Naive thymus-derived CD8-positive, alpha-beta T cell (primary cell): ENCODE measurements around the gene SIGLEC6. TPM values are rescaled to one million over a fixed set of nuclear protein-coding genes. Genes with fewer than 3 reads are reported as not detected.

Experiments used
- ATAC-seq, 2 donors: fragments of 150-1000 bp; cut with Tn5 transposase in 1 of 2; sonication (Bioruptor Pico), chemical (Tn5 transposase) in 1 of 2; 1 replicate in 1 of 2; 2 replicates in 1 of 2; pipeline ENCODE4 v1.10.0; 2021; ENCODE audit warnings: mild to moderate bottlenecking in 2 of 2, moderate library complexity in 2 of 2
- POLR2A ChIA-PET: fragments of 350-600 bp; sonication (Branson Sonifier 250); formaldehyde crosslinking; loops from one replicate; lab custom pipeline; 2021; ENCODE audit warnings: antibody characterized with exemption; lab: Charles Lee
- DNase-seq, 10 donors: peaks; one replicate each; pipeline versions ENCODE4 v3.0.0 to v3.0.0-alpha.2; 2020 to 2022
- H3K27ac Mint-ChIP-seq, 10 donors: one replicate each; pipeline ENCODE4 v1.8.0; 2020 to 2022; ENCODE audit warnings: mild to moderate bottlenecking in 10 of 10, mixed read lengths in 10 of 10, moderate library complexity in 4 of 10, inconsistent platforms in 1 of 10
- H3K27me3 Mint-ChIP-seq, 5 donors: one replicate each; pipeline ENCODE4 v1.8.0; 2021 to 2022; ENCODE audit warnings: mixed read lengths in 5 of 5
- H3K36me3 Mint-ChIP-seq, 3 donors: one replicate each; pipeline ENCODE4 v1.8.0; 2020 to 2022; ENCODE audit warnings: mixed read lengths in 3 of 3, mild to moderate bottlenecking in 2 of 3, inconsistent platforms in 1 of 3
- H3K4me1 Mint-ChIP-seq, 4 donors: one replicate each; pipeline ENCODE4 v1.8.0; 2021 to 2022; ENCODE audit warnings: mixed read lengths in 4 of 4
- H3K4me3 Mint-ChIP-seq, 10 donors: one replicate each; pipeline ENCODE4 v1.8.0; 2020 to 2022; ENCODE audit warnings: mild to moderate bottlenecking in 10 of 10, mixed read lengths in 10 of 10, moderate library complexity in 6 of 10, inconsistent platforms in 1 of 10
- H3K9me3 Mint-ChIP-seq, 9 donors: one replicate each; pipeline ENCODE4 v1.8.0; 2020 to 2022; ENCODE audit warnings: mixed read lengths in 9 of 9, mild to moderate bottlenecking in 3 of 9, inconsistent platforms in 1 of 9, moderate library complexity in 1 of 9
- polyA plus RNA-seq, 3 donors: library from polyadenylated mRNA; unstranded; fragments of 300-500 nt; fragmentation: Illumina TruSeq; gene quantifications; one replicate each; pipeline ENCODE4 v1.2.3, GENCODE V29; 2021
- total RNA-seq, 8 experiments: library from RNA in 2 of 8; stranded (reverse) in 2 of 8; gene quantifications; one replicate each; pipeline ENCODE4 v1.2.3 and lab custom pipeline; 2021 to 2026

SIGLEC6 gene
- total and polyA plus RNA-seq, 5 experiments from 2014 or later: 0.26 TPM; not detected in 4

DNA sequence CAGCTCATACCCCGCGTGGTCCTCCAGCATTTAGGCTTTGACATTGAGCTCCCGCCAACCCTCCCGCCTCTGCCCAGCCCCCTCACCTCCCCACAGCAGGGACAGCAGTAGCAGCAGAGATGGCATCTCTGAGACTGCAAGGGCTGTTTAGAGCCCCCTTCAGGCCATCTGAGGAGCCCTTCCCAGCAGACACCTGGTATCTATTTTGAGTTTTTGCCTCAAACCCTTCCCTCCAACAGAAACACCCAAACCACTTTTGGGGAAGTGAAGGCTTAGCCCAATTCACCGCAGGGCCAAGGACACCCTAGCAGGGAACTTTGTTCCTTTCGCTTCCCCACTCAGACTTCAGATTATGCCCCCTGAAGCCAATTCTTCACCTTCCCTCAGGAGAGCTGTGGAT lies 33.3 kb upstream of the SIGLEC6 start:
- H3K36me3 Mint-ChIP-seq: peaks cover 0 to 4% (median 2%) of the 10 kb centered on the region in 3 donors
- no peak overlapping the region for H3K27ac Mint-ChIP-seq
- peaks cover 29 to 61% (median 41%) of the 10 kb centered on the region in 5 donors for H3K27me3 Mint-ChIP-seq
- no peak overlapping the region for H3K4me3 Mint-ChIP-seq
- DNase-seq: no peak
- POLR2A ChIA-PET: no interaction called here
- peaks cover 0 to 4% (median 0%) of the 10 kb centered on the region in 9 donors for H3K9me3 Mint-ChIP-seq
- peaks cover 0 to 5% (median 0%) of the 10 kb centered on the region in 4 donors for H3K4me1 Mint-ChIP-seq
- no peak for ATAC-seq

DNA sequence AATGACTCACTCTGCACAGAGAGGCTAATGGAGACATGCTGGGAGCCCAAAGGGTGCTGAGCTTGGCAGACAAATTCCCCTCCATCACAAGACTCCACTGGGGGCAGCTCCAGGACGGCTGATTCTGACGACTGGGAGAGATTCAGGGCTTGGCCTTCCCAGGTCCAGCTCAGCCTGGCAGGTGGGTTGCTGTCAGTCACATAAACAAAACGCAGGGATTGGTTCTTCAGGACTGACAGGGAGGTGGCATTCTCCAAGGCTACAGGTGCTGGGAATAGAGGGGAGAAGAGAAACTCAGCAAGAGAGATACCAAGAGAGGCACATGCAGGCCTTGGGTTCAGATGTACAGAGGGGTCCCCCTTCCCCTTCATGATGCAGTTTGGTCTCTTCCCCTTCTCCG lies 28.9 kb upstream of the SIGLEC6 start:
- DNase-seq (no peak), ATAC-seq (no peak)
- H3K9me3 Mint-ChIP-seq: peaks cover 0 to 7% (median 0%) of the 10 kb centered on the region in 9 donors
- POLR2A ChIA-PET: no interaction called here
- no peak overlapping the region for H3K27ac Mint-ChIP-seq
- H3K4me3 Mint-ChIP-seq: no peak overlapping the region
- H3K36me3 Mint-ChIP-seq: peaks cover 0 to 4% (median 0%) of the 10 kb centered on the region in 3 donors
- peaks cover 0 to 3% (median 0%) of the 10 kb centered on the region in 4 donors for H3K4me1 Mint-ChIP-seq
- peaks cover 35 to 78% (median 57%) of the 10 kb centered on the region in 5 donors for H3K27me3 Mint-ChIP-seq

DNA sequence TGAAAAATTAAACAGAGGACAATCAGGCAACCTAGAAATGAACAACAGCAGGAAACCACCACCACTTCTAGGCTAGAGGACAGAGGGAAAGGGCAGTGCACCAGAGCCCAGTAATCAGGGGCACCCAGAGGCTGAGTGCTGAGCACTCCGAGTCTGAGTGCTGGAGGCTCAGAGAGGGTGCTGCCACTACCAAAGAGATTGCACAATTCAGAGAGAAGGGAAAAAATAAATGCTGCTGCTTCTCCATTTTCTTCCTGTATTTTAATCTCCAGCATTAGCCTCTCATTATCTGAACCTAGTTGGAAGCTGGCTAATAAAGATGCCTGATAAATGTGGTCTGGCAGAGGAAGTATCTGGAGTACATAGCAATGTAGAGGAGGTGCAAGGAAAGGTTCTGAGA lies 27.8 kb upstream of the SIGLEC6 start:
- DNase-seq: no peak
- H3K9me3 Mint-ChIP-seq: peaks cover 0 to 12% (median 2%) of the 10 kb centered on the region in 9 donors
- POLR2A ChIA-PET: no interaction called here
- ATAC-seq: no peak
- H3K36me3 Mint-ChIP-seq: peaks cover 0 to 4% (median 0%) of the 10 kb centered on the region in 3 donors
- no peak overlapping the region for H3K4me3 Mint-ChIP-seq
- H3K27me3 Mint-ChIP-seq: peaks cover 36 to 77% (median 64%) of the 10 kb centered on the region in 5 donors
- no peaks in the 10 kb centered on the region for H3K4me1 Mint-ChIP-seq
- no peak overlapping the region for H3K27ac Mint-ChIP-seq

DNA sequence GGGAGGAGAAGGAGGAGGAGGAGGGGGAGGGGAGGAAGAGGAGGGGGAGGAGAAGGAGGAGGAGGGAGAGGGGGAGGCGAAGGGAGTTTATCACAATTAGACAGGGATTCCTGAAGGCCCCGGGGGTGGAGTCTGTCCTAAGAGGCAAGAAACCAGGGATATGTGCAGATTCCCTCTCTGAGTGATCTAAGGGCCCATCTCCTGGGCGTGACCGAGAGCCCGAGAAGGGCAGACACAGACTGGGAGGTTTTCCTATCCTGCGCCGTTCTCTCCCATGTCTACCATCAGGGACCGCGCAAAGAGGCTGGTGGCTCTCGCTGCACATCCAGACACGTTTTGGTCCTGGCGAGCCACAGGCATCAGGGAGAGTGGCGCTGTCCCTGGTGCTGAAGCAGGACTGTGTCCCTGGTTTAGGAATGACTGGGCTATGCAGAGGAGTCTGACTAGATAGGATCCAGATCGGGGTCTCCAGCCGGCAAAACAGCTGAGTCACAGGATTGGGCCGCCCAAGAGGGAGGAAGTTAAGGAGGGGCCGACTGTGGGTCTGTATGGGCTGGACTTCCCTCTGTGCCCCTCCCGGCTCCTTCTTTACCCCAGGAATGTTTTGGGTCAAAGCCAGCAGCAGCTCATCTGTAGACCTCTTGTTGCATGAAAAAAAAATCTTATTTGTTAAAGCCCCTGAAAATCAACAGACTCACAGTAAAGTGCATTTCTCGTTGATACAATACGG lies 21.7 kb upstream of the SIGLEC6 start:
- H3K4me1 Mint-ChIP-seq: peaks cover 13 to 40% (median 16%) of the 10 kb centered on the region in 4 donors
- H3K27ac Mint-ChIP-seq: peak overlapping the region in 1 of 10 donors; percentile 35
- POLR2A ChIA-PET: no interaction called here
- ATAC-seq (no peak), DNase-seq (peak in 3 of 10 donors; percentile 17 to 32 (median 20))
- H3K4me3 Mint-ChIP-seq: no peak overlapping the region
- H3K36me3 Mint-ChIP-seq: peaks cover 0 to 15% (median 0%) of the 10 kb centered on the region in 3 donors
- peaks cover 41 to 73% (median 48%) of the 10 kb centered on the region in 5 donors for H3K27me3 Mint-ChIP-seq
- peaks cover 0 to 13% (median 7%) of the 10 kb centered on the region in 9 donors for H3K9me3 Mint-ChIP-seq

DNA sequence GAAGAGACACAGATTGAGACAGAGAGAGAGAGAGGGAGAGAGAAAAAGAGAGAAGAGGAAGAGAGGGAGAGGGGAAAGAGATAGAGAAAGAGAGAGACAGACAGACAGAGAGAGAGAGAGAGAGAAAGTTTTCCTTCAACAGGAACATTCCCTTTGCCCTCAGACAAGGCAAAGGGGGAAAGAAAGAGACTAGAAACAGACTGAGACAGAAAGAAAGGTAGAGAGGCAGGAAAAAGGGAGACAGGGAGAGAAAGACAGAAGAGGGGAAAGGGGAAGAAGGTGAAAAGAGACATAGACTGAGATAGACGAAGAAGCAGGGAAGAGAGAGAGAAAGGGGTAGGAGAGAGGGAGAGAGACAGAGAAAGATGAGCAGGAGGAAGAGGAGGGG lies 21.1 kb upstream of the SIGLEC6 start:
- Mint-ChIP-seq H3K9me3 (peaks cover 0 to 13% (median 7%) of the 10 kb centered on the region in 9 donors), H3K4me1 (peaks cover 13 to 46% (median 16%) of the 10 kb centered on the region in 4 donors), H3K27me3 (peaks cover 41 to 78% (median 52%) of the 10 kb centered on the region in 5 donors), H3K27ac (peak overlapping the region in 2 of 10 donors; percentile 35 to 65), H3K4me3 (peak overlapping the region in 1 of 10 donors; percentile 8), H3K36me3 (peaks cover 0 to 15% (median 0%) of the 10 kb centered on the region in 3 donors)
- DNase-seq: no peak
- no peak for ATAC-seq
- POLR2A ChIA-PET: no interaction called here

DNA sequence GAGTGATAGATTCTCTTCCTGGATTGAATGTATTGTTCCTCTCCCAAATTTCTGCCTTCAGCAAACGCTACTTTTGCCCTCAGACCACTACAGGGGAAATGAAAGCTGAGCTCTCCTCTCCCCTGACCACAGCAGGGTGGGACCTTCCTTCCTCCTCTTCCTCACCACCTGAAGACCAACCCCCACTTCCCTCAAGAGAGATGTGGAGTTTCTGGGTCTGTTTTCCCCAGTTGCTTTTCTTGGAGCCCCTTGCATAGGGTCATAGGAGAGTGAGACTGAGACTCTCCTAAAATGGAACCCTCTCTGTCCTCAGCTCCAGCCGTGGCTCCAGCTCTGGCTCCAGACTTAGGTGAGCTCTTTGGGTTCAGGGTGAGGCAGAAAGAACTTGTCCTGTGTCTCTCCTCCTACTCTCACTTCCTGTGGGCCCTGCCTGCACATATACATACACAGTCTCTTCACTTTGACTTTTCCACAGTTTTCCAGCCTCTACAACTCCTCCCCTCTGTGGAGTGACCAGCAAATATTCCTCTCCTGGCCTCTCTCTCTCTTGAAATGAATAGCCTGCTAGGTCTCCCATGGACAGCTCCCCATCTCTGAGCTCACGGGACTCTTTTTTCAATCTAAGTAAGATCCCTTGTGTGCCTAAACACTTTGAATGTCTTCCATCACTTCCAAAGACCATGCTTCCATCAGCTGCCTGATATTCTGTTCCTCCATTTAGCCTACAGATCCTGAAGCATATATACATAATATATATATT lies 20.4 kb upstream of the SIGLEC6 start:
- Mint-ChIP-seq H3K9me3 (peaks cover 0 to 13% (median 7%) of the 10 kb centered on the region in 9 donors), H3K4me3 (peak overlapping the region in 6 of 10 donors; percentile 15 to 65 (median 37)), H3K27ac (no peak overlapping the region), H3K4me1 (peaks cover 13 to 53% (median 16%) of the 10 kb centered on the region in 4 donors), H3K27me3 (peaks cover 40 to 82% (median 56%) of the 10 kb centered on the region in 5 donors), H3K36me3 (peaks cover 0 to 15% (median 0%) of the 10 kb centered on the region in 3 donors)
- no peak for DNase-seq
- no peak for ATAC-seq
- POLR2A ChIA-PET: no interaction called here

DNA sequence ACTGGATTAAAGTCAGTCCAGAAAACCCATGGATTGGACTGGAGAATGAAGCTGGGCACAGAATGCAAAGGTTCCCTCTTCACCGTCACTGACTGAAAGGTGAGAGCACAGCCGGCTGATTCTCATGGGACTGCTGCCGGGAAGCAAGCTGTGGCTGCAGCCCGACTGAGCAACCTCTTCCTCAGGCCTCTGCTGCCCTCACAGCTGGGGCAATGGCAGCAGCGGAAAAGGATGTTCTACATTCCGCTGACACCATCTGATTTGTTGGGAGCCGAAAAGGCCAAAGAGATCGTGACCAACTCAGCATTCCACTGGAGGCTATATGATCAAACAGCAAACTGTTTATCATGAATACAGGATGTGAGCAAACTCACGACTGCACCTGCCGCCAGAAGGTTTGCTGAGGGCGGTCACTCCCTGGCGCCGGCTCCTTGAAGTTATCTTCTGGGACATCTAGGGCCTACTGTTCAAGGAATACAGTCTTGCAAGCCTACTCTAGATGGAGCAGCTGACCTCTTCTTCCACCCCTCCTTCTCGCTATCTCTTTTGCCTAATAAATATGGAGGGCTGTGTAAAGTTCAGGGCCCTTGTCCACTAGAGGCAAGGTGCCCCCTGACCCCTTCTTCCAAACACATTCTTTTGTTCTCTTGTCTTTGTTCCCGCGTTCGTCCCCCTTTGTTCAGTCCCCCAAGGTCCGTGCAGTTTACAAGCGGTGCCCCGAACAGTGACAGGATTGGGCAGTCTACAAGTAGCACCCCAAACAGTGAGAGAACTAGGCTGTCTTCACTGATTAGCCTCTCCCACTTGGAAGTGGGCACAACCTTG lies 19.6 kb upstream of the SIGLEC6 start:
- ATAC-seq (no peak), DNase-seq (no peak)
- H3K27me3 Mint-ChIP-seq: peaks cover 45 to 74% (median 54%) of the 10 kb centered on the region in 5 donors
- H3K4me3 Mint-ChIP-seq: peak overlapping the region in 5 of 10 donors; percentile 22 to 65 (median 48)
- H3K4me1 Mint-ChIP-seq: peaks cover 14 to 61% (median 17%) of the 10 kb centered on the region in 4 donors
- POLR2A ChIA-PET: no interaction called here
- H3K9me3 Mint-ChIP-seq: peaks cover 0 to 13% (median 7%) of the 10 kb centered on the region in 9 donors
- H3K27ac Mint-ChIP-seq: no peak overlapping the region
- peaks cover 0 to 15% (median 0%) of the 10 kb centered on the region in 3 donors for H3K36me3 Mint-ChIP-seq

DNA sequence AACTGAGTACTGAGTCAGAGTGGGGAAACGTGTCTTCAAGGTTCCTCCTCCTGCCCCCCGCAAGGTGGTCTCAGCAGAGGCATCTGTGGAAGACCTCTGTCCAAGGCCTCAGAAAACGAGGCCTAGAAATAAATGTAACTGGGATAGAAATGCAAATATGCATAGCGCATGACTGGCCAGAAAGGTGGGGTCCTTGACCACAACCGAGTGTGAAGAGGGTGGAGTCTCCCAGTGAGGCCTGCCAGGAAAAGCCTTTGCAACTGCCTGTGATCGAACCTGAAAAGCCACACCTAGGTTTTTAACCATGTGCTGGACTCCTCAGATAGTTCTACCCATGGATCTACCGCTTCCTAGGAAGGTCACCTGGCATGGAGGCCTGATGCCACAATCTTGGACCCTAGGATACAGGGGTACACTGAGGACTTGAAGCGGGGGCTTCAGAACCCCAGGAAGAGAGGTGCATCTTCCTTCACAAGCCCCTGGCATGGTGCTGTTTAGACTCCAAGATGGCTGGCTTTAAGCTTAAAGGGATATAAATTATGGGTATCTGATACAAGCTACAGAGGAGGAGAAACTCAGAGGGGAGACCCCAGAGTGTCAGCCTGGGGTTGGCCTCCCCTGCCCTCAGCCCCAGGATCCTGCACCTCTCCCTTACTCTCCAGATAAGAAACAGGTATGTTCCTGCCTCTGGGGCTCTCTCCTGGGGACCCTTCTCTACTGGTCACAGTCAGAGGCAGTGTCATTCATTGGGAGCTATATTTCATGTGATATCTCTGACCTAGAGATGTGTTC lies 18.3 kb upstream of the SIGLEC6 start:
- peak overlapping the region in 2 of 10 donors; percentile 31 to 67 for H3K4me3 Mint-ChIP-seq
- ATAC-seq: no peak
- H3K27ac Mint-ChIP-seq: peak overlapping the region in 1 of 10 donors; percentile 48
- peaks cover 0 to 15% (median 0%) of the 10 kb centered on the region in 3 donors for H3K36me3 Mint-ChIP-seq
- peaks cover 40 to 72% (median 52%) of the 10 kb centered on the region in 5 donors for H3K27me3 Mint-ChIP-seq
- POLR2A ChIA-PET: no interaction called here
- DNase-seq: no peak
- H3K9me3 Mint-ChIP-seq: peaks cover 0 to 12% (median 4%) of the 10 kb centered on the region in 9 donors
- H3K4me1 Mint-ChIP-seq: peaks cover 14 to 65% (median 17%) of the 10 kb centered on the region in 4 donors

DNA sequence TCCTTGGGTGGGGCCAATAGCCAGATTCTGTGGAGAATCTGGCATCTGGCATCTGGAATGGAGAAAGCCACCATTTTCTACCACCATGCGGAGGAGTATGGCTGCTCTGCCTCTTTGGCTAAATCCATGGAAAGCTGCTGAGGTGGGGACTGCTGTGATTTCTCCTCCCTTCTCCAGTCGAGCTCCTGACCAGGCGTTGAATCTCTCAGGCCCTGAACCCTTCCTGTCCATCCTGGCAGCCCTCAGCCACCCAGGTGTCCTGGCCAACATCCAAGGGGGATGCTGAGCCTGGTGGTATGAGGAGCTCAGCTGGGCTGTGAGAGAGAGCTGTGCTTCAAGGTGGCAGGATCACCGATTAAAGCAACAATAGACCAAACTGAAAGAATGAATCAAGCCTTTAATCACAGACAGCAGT lies 17.4 kb upstream of the SIGLEC6 start:
- Mint-ChIP-seq H3K27ac (peak overlapping the region in 1 of 10 donors; percentile 48), H3K4me3 (peak overlapping the region in 1 of 10 donors; percentile 67), H3K9me3 (peaks cover 0 to 12% (median 2%) of the 10 kb centered on the region in 9 donors), H3K36me3 (peaks cover 0 to 15% (median 0%) of the 10 kb centered on the region in 3 donors), H3K4me1 (peaks cover 14 to 65% (median 17%) of the 10 kb centered on the region in 4 donors), H3K27me3 (peaks cover 37 to 72% (median 50%) of the 10 kb centered on the region in 5 donors)
- ATAC-seq (no peak), DNase-seq (no peak)
- POLR2A ChIA-PET: no interaction called here

DNA sequence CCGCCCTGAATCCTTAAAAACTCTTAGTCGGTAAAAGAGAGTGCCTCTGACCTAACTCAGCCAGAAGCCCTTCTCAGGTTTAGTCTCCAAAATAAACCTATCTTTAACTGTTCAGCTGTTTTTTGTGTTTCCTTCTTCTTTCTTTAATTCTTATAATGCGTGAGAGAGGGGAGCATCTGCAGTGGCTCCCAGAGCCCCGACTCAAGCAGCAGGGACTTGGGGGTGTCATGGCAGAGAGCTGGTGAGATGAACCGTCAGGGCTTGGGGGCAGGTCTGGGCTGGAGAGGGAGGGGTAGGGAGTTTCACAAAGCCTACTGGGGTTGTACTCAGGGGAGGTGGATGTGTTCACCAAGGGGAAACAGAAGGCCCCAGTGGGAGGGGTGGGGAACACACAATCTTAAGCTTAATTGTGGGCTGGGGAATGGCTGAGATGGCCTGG lies 16.8 kb upstream of the SIGLEC6 start:
- Mint-ChIP-seq H3K27ac (no peak overlapping the region), H3K27me3 (peaks cover 37 to 77% (median 53%) of the 10 kb centered on the region in 5 donors), H3K36me3 (peaks cover 0 to 15% (median 0%) of the 10 kb centered on the region in 3 donors), H3K4me1 (peaks cover 14 to 64% (median 17%) of the 10 kb centered on the region in 4 donors), H3K9me3 (peaks cover 0 to 12% (median 2%) of the 10 kb centered on the region in 9 donors), H3K4me3 (no peak overlapping the region)
- DNase-seq: no peak
- POLR2A ChIA-PET: no interaction called here
- ATAC-seq: no peak
